Hematopoietic multipotent progenitor cell treated with erythropoietin and hydrocortisone succinate and interleukin-3 and kit ligand, for 15 days (in vitro differentiated cells): ENCODE results near the gene NUMA1.

Experiments used
- DNase-seq: peaks from one replicate; pipeline ENCODE4 v3.0.0-alpha.2; 2015; ENCODE audit warnings: low spot score

NUMA1 gene

DNA sequence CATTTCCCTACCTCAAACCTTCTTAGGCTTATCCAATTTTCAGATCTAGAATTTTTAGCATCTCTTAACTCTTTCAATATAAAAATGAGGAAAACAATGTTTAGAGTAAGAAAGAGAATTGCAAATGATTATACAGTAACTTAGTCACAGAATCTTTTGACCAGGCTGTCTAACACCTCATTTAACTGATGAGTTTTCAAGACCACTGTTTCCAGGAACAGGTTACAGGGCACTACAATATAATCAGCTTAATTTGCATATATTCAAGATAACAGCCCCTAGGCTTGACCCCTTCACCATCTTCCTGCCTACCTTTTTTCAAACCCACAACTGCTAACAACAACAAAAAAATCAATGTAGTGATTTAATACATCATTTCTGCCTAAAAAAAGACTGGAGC, 12.7 kb downstream of the NUMA1 start:
- DNase-seq: no peak

GRCh38 chr11:72067266-72067665, 13.1 kb downstream of the NUMA1 start:
- no peak for DNase-seq

- no peak for DNase-seq
Measured at GRCh38 chr11:72066855-72067254, 13.5 kb downstream of the NUMA1 start.

- DNase-seq: no peak
Measured at GRCh38 chr11:72061739-72062396, 18.5 kb downstream of the NUMA1 start.

DNA sequence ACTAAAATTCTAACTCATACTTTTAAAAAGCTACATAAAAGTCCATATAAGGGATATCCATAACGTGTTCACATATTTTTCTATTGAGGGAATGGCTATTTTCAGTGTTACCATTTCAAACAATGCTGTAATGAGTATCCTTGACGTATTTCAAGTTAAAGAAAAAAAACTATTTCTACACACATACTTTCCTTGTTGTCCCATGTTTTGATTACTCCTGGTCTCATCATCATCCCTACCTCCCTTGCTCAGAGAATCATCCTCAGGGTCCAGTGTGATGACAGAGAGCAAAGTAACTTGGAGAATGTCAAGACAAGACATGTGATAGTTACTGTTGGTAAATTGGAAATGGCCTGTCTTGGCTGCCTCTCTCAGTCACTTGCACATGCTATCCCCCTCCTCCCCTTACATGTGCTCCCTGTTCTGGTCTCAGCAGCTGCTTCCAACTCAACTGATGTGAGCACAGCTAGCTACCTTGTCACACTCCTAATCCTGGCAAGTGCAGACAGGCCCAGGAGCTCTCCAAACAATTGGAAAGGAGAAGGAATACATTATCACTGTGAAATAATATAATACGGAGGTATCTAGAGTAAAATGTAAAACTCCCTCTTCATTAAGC, 21.8 kb downstream of the NUMA1 start:
- no peak for DNase-seq

GRCh38 chr11:72048766-72049460, 31.4 kb downstream of the NUMA1 start:
- DNase-seq: no peak

DNA sequence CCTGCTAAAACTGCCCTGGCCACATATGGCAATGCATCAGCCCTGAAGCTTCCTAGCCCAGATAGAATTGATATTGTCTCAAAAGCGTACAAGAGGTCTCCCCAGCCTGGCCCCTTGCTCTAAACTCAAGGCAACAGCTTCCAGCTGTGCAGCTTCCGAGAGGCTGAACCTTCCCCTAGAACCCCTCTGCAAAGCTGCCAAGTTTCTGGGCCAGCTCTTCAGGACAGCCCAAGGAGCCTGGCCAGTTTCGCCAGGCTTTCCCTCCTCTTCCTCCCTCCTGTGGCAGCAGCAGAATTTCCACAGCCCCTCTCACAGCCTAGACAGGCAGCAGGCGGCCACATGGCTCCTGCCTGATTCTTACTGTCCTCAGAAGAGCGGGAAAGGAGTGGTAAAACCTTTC, 34.5 kb downstream of the NUMA1 start:
- no peak for DNase-seq

DNA sequence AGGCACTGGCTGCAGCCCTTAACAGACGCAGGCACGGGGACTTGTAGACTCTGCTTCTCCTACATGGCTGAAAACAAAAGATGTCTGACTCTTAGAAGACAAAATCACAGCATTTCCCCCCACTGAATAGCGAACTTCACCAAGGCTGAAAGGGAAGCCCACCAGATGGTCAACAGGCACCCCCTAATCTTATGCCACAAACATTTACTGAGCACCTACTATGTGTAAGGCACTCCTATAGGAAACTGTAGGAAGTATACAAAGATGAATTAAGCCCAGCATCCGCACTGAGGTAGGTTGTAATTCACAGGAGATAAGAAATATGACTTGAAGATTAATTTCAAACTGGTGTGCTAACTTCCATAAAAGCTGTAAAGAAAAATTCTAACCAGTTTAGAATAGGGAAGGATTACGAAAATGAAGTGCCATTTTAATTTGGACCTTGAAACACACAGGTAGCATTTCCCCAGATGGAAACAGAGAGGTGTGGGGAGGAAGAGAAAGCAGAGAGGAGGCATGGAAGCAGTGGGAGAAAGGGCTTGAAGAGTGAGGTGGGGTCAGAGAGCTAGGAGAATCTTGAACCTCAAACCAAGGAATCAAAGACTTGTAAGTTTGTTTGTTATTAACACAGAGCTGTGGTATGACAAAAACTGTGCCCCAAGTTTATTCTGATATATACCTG, 38.1 kb downstream of the NUMA1 start:
- no peak for DNase-seq

- DNase-seq: no peak
Measured at GRCh38 chr11:72041364-72042063, 38.8 kb downstream of the NUMA1 start.

- DNase-seq: peak; percentile 87
Measured at GRCh38 chr11:72040491-72041363, 39.6 kb downstream of the NUMA1 start.

GRCh38 chr11:72039856-72040401, 40.4 kb downstream of the NUMA1 start:
- no peak for DNase-seq

DNA sequence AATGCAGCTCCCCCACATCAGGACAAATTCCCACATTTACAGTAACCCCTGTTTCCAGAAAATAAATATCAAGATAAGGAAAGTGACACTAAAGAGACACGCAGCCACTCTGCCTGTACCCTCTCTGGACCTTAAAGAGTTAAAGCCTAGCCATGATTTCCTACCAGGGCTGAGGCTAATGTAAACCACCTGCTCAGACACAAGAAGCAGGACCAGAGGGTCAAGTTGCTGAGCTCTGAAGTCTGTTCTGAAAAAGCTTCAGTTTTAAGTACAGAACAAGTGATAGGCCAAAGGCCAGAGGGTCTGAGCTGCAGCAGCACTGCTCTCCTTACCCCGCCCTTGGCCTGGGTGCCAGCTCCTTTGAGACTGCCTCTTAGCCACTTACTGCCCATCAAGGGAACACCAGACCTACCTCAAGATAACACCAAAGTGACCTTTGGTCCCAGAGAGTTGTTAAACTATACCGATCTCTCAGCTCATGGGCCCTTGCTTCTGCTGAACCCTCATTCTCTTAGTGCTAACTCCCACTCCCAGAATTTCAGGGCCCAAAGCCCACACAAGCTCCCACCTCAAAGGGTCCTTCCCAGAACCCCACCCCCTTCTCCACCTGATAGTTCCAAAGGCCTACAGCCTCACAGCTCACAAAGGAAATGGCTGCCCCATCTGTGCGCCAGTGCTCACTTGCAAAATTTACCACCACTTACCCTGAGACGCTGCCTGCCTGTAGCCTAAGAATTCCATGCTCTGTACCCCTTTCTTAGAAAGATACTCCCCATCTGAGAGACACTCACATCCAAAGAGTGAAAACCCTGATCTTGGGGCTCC, 41.1 kb downstream of the NUMA1 start:
- no peak for DNase-seq

GRCh38 chr11:72038491-72038890, 41.9 kb downstream of the NUMA1 start:
- peak; percentile 46 for DNase-seq

DNA sequence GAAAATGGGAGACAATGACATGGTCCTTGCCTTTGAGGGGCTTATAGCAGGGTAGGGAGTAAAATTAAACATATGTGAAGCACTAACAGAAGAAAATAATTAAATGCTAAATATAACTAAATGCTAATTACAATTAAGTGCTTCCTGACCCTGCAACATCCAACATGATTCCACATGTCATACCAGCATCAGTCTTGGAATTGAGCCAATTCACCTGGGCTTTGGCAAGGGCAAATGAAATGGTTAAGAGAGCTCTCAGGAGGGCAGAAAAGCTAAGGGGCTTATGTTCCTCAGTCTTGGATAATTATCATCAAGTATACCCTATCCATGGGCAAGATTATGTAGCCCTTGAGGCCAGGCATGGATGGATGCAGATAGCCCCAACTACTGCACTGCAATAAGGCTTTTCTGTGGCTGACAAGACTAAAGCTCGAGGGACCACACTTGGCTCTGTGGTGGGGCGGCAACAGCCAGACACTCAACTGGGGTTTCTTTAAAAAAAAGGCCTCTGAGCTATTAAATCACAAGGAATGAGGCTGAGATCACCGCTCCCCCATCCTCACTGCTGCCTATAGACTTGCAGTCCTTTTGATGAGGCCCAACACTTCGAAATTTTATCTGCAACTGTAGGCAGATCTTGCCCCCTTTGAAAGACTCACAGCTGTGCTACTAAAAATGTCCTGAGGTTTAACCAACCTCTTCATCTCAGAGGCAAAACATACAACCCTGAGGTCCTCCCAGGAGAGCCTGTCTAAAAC, 42.6 kb downstream of the NUMA1 start:
- DNase-seq: no peak

DNA sequence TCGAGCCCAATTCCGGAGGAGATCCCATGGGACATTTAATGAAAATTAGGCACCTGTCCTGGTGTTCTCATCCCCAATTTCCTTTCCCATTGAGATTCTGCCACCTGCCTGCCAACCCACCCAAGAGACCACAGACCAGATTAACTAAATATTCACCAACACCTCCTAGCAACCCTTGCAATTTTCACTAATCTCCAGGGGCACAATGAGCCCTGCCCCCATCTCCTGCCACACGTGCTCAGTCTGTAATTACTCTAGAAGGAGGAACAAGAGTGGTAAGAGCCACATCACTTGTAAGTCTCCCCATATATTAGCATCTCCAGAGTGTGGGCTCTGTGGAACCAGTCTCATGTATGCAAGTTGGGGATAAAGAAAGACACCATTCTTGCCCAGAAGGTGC, 43.7 kb downstream of the NUMA1 start:
- no peak for DNase-seq

DNA sequence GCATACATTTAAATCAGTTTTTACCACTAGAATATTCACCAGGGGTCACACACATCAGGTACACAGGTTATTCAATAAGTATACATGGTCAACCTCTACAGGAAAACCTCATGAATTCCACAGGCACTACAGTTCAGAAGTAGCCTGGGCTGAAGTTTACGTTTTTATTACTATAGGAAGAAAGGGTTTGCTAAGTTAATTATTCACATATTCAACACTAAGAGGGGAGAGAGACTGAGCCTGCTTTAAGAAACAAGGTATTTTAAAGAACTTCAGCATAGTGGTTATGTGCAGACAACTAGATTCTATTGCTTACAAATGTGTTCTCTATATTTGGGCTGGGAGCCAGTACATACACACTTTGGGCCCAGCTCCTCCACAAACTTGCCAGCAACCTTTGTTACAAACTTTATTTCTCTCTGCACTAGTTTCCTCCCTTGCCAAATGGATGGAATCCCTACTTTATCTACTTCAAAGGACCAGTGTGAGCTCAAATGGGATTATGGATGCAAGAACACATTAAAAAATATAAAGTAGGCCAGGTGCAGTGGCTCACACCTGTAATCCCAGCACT, 49.8 kb downstream of the NUMA1 start:
- DNase-seq: no peak

- no peak for DNase-seq
Measured at GRCh38 chr11:72026090-72026489, 54.3 kb downstream of the NUMA1 start.

DNA sequence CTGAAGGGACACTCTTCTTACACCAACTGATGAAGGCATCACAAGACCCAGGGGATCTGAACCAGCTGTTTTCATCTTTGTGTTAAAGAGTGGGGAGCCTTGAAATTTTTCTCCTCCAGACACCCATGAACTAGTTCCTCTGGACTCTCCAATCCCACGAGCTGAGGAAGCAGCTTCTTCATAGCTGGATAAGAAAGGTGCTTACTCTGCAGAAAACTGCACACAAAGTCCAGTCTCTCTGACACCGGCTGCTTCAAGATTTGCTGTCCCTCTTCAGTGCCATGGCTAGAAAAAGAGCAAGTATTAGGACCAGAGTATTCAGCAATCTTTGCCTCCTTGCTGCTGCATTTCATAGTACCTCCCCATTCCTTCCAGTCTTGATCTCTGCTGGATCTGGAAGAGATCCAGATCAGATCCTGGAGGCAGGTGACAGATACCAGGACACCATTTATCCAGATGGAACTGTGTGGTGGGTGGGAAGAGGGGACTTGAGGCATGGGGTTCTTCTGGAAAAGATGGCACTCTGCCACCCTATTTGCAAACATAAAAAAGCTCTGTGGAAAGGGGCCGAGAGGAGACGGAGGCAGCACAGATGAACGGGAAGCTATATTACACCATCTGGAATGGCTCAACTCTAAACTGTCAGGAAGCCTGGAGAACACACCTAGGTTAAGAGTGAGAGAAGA, 56.1 kb downstream of the NUMA1 start:
- DNase-seq: no peak
